GM21576 (cell line): ENCODE results near the gene FEN1.

Source experiments
- ATAC-seq: cut with Tn5 transposase; IDR thresholded peaks from one replicate; pipeline ENCODE4 v1.9.1; 2021; ENCODE audit warnings: mild to moderate bottlenecking, moderate library complexity; ENCODE audit not compliant: unreplicated experiment

The FEN1 gene

DNA sequence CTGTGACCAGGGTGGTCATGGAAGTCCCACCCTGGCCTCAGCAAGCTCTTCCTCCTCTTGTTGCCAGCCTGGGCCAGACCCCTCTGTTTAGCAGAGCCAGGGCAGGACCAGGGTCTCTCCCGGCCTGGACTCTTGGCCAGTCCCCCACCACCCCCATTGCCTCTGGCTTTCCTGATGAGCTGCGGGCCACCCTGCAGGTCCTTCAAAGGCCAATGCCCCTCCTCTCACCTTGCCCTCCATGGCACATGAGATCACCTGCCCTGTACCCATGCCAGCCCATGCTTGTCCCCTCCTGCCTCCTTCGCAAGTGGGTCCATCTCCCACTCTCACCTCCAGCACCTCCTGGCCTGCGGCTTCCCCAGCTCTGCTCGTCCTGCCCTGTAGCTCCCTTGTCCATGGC is 45.8 kb downstream of the FEN1 start:
- no peak for ATAC-seq

- ATAC-seq: no peak
Observed at GRCh38 chr11:61838921-61839320, 46.2 kb downstream of the FEN1 start.

DNA sequence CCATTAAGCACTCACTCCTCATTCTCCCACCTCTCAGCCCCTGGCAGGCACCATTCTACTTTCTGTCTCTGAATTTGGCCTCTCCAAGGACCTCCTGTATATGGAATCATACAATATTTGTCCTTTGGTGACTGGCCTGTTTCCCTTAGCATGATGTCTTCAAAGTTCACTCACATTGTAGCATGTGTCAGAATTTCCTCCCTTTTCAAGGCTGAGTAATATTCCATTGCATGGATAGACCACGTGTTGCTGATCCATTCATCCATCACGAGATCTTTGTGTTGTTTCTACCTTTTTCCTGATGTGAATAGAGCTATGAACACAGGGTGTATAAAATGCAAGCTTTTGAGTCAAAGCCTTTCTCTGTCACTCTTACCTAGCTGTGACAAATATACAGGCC is 47.0 kb downstream of the FEN1 start:
- no peak for ATAC-seq

- no peak for ATAC-seq
Observed at GRCh38 chr11:61840371-61840770, 47.7 kb downstream of the FEN1 start.

DNA sequence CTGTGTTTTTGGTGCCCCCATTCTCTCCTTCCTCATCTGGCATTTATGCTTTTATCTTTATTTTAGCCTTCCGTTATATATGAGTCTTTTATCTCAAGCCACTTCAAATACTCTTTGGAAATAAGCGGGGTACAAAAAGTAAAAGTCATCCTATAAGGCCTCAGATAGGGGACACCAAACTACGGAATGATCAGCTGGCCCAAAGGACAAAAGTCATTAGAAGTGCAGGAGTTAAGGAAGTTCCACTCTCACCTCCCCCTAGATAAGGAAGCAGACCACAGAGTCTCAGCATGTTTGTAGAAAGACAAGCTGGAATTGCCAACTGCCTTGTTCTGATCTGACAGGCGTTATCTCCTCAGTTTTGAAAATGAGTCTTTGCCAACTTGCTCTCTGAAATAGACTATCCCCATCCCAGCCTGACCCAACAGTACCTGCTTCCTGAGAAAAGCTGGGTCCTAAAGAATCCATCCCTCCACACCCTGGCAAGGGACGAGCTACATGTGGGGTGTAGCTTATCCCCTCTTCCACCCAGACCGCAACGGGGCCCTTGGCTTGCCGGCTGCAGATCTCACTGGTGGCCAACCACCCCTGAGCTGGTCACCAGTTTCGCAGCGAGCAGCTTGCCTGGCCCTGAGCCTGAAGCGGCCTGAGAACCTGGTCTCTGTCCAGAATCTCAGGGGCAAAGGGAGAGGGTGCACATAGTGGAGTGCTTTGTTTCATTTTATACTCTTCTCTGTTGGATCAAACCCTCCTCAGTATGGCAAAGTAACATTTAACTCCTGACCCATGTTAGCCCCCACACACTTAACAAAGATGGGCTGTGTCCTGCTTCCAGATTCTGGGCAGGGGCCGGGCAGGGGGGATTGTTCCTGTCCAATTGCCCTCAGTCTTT is 49.2 kb downstream of the FEN1 start:
- ATAC-seq: no peak

DNA sequence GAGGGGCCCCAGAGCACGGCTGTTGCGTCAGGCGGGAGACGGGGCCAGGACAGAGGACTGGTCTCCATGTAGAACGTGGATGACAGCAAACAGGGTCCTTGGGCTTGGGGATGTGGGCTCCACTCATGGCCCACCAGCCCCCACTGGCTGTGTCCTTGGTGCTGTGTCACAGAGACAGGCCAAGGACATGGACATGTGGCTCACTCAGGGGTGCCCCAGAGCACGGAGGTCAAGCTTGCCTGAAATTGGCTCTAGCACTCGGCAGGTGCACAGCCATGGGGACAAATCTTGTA is 49.8 kb downstream of the FEN1 start:
- no peak for ATAC-seq

- ATAC-seq: no peak
Observed at GRCh38 chr11:61844909-61845565, 52.3 kb downstream of the FEN1 start.

DNA sequence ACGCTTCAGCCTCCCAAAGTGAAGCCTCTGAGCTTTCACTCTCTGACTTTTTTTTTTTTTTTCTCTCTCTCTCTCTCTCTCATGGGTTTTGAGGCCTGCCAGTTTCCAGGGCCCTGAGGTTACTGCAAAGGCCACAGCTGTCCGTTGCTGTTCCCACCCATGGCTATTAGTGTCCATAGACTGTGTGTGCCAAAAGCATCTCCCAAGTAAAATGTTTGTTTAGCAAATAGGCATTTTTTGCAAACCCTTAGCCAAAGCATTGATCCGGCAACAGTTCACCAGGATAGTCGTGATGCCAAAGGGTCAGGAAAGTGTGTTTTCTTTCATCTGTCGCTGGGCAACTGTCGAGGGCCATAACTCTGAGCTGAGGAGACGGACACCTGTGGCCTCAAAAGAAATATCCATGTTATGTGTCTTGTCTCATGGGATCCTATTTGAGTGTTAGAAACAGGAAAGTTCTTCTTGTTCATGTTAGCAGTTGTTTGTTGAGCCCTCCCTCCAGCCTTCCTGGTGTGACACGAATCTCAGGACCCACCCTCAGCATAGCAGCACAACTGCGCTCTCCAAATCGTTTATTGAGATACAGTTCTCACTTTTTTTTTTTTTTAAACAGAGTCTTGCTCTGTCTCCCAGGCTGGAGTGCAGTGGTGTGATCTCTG is 53.8 kb downstream of the FEN1 start:
- no peak for ATAC-seq
